Sigmoid colon (tissue), 7 donors: Measurements from ENCODE around the gene MYT1. TPM values are rescaled to one million over a fixed set of nuclear protein-coding genes. Genes with fewer than 3 reads are reported as not detected.

Experiments used
- DNase-seq: peaks from one replicate; pipeline ENCODE4 v3.0.0-alpha.2; 2019
- H3K27ac ChIP-seq, 4 donors: fragments of 200-600 bp; sonication (generic); one replicate each; pipeline ENCODE4 v1.5.1; 2016 to 2019; ENCODE audit warnings: mild to moderate bottlenecking in 1 of 4
- H3K27me3 ChIP-seq, 3 donors: fragments of 200-600 bp; sonication (generic); one replicate each; pipeline ENCODE4 v1.5.1; 2019; ENCODE audit warnings: mild to moderate bottlenecking in 1 of 3
- H3K36me3 ChIP-seq, 4 donors: fragments of 200-600 bp; sonication (generic); one replicate each; pipeline ENCODE4 v1.5.1; 2016 to 2019
- H3K4me1 ChIP-seq, 4 donors: fragments of 200-600 bp; sonication (generic); one replicate each; pipeline ENCODE4 v1.5.1; 2017 to 2019
- H3K4me3 ChIP-seq, 4 donors: fragments of 200-600 bp; sonication (generic); one replicate each; pipeline ENCODE4 v1.5.1; 2017 to 2019; ENCODE audit warnings: mild to moderate bottlenecking in 2 of 4, moderate library complexity in 1 of 4
- H3K9me3 ChIP-seq, 4 donors: fragments of 200-600 bp in 3 of 4; sonication (generic) in 3 of 4; one replicate each; pipeline versions ENCODE4 v1.5.1 to v1.6.1; 2013 to 2019
- CTCF ChIP-seq, 4 experiments: fragments of 450-650 bp in 3 of 4; fragments of 200-600 bp in 1 of 4; IDR thresholded peaks; one replicate each; pipeline ENCODE4 v1.5.1; 2016 to 2019; ENCODE audit warnings: antibody characterized with exemption in 4 of 4, mild to moderate bottlenecking in 3 of 4, moderate library complexity in 2 of 4
- EP300 ChIP-seq, 4 donors: sonication (generic); formaldehyde crosslinking; IDR thresholded peaks; one replicate each; pipeline ENCODE4 v1.6.1; 2017; ENCODE audit warnings: antibody characterized with exemption in 4 of 4
- POLR2A ChIP-seq, 2 donors: fragments of 450-650 bp; IDR thresholded peaks; one replicate each; pipeline ENCODE4 v1.6.1; 2016; ENCODE audit warnings: antibody characterized with exemption in 2 of 2, mild to moderate bottlenecking in 2 of 2, moderate library complexity in 2 of 2
- POLR2AphosphoS5 ChIP-seq, 4 donors: sonication (generic); formaldehyde crosslinking; IDR thresholded peaks; one replicate each; pipeline ENCODE4 v1.6.1; 2017; ENCODE audit warnings: antibody characterized with exemption in 4 of 4
- WGBS, 2 donors: extraction: QIAGEN DNeasy Blood & Tissue Kit; methylation state at CpG; one replicate each; pipeline ENCODE4 v1.1.7; 2013; 5-methylcytosine and 5-hydroxymethylcytosine counted together
- intact Hi-C: fragments of 100-400 bp; cut with DNase I; formaldehyde crosslinking; loops from one replicate; pipeline ENCODE4 v1.15.1; 2023
- polyA plus RNA-seq, 3 donors: library from polyadenylated mRNA; stranded (reverse); fragments of 200-250 nt; gene quantifications; one replicate each; pipeline ENCODE4 v1.2.3, GENCODE V29; 2013
- total RNA-seq, 4 donors: library from RNA; depleted of rRNA; stranded (reverse); fragments of >200 nt; gene quantifications; one replicate each; pipeline ENCODE4 v1.1.0, GENCODE V29; 2016
- donor health status: healthy with polysubstance abuse.
- donor health status: Bipolar disorder and iron deficiency.
- donor health status: healthy.

The MYT1 gene
- total and polyA plus RNA-seq, 7 donors: under 0.01 to 1.1 (median 0.27) TPM; not detected in 2

- H3K4me3 ChIP-seq: no peak overlapping the region
- TF ChIP-seq POLR2AphosphoS5 (IDR thresholded peaks at IDR 0.05) (no peak), POLR2A (IDR thresholded peaks at IDR 0.05) (no peak), EP300 (IDR thresholded peaks at IDR 0.05) (no peak), CTCF (IDR thresholded peaks at IDR 0.05) (no peak)
- H3K36me3 ChIP-seq: no peaks in the 10 kb centered on the region
- no peak overlapping the region for H3K27ac ChIP-seq
- intact Hi-C loops: no loop called here
- 74 to 85% methylated on average over 21 of the region's 21 CpGs for WGBS, 2 donors
- H3K9me3 ChIP-seq: no peaks in the 10 kb centered on the region
- H3K4me1 ChIP-seq: no peaks in the 10 kb centered on the region
- DNase-seq: peak; percentile 48
- peaks cover 0 to 40% (median 9%) of the 10 kb centered on the region in 3 donors for H3K27me3 ChIP-seq
These were observed 24.8 kb upstream of the MYT1 start for GRCh38 chr20:64139199-64140060.

GRCh38 chr20:64140061-64140931 lies 24.0 kb upstream of the MYT1 start:
- Histone ChIP-seq H3K4me1 (no peaks in the 10 kb centered on the region), H3K27me3 (peaks cover 0 to 35% (median 9%) of the 10 kb centered on the region in 3 donors), H3K9me3 (peaks cover 0 to 3% (median under 1%) of the 10 kb centered on the region in 4 donors), H3K4me3 (no peak overlapping the region), H3K27ac (no peak overlapping the region), H3K36me3 (no peaks in the 10 kb centered on the region)
- intact Hi-C loops: no loop called here
- TF ChIP-seq POLR2AphosphoS5 (IDR thresholded peaks at IDR 0.05) (no peak), EP300 (IDR thresholded peaks at IDR 0.05) (no peak), POLR2A (IDR thresholded peaks at IDR 0.05) (no peak), CTCF (IDR thresholded peaks at IDR 0.05) (no peak)
- peak; percentile 43 for DNase-seq
- 82% methylated on average over 13 of the region's 13 CpGs for WGBS, 2 donors

- DNase-seq: peak; percentile 53
- intact Hi-C loops: no loop called here
These were observed 23.3 kb upstream of the MYT1 start for GRCh38 chr20:64140956-64141355.

GRCh38 chr20:64142590-64142989 lies 21.7 kb upstream of the MYT1 start:
- peak; percentile 43 for DNase-seq
- H3K27ac ChIP-seq: no peak overlapping the region
- peaks cover 0 to 6% (median 2%) of the 10 kb centered on the region in 4 donors for H3K9me3 ChIP-seq
- H3K27me3 ChIP-seq: peaks cover 0 to 49% (median 24%) of the 10 kb centered on the region in 3 donors
- TF ChIP-seq POLR2A (IDR thresholded peaks at IDR 0.05): no peak
- no peak for TF ChIP-seq EP300 (IDR thresholded peaks at IDR 0.05)
- no peak for TF ChIP-seq CTCF (IDR thresholded peaks at IDR 0.05)
- TF ChIP-seq POLR2AphosphoS5 (IDR thresholded peaks at IDR 0.05): no peak
- no peaks in the 10 kb centered on the region for H3K36me3 ChIP-seq
- no peaks in the 10 kb centered on the region for H3K4me1 ChIP-seq
- H3K4me3 ChIP-seq: no peak overlapping the region
- WGBS, 2 donors: 25 to 27% methylated on average over 9 of the region's 9 CpGs
- intact Hi-C loops: no loop called here

More at GRCh38 chr20:64140956-64141355, 23.3 kb upstream of the MYT1 start:
- no peaks in the 10 kb centered on the region for H3K4me1 ChIP-seq
- H3K4me3 ChIP-seq: no peak overlapping the region
- H3K27me3 ChIP-seq: peaks cover 0 to 37% (median 9%) of the 10 kb centered on the region in 3 donors
- H3K36me3 ChIP-seq: no peaks in the 10 kb centered on the region
- WGBS, 2 donors: 78 to 81% methylated on average over 10 of the region's 10 CpGs
- H3K27ac ChIP-seq: no peak overlapping the region
- TF ChIP-seq POLR2A (IDR thresholded peaks at IDR 0.05) (no peak), POLR2AphosphoS5 (IDR thresholded peaks at IDR 0.05) (no peak), CTCF (IDR thresholded peaks at IDR 0.05) (no peak), EP300 (IDR thresholded peaks at IDR 0.05) (no peak)
- H3K9me3 ChIP-seq: peaks cover 0 to 6% (median 2%) of the 10 kb centered on the region in 4 donors
